NCI-H1092 treated with DMSO at 0.1 percent for 48 hours (cell line): ENCODE results near the gene ZNF609.
"Not testable (repeated sequence)": the region's sequence is repeated elsewhere in the genome, so short reads cannot be mapped to it uniquely, and the experiment has no call there.

Source experiments
- DNase-seq: peaks from one replicate; lab custom pipeline; 2025; lab: John Stamatoyannopoulos, UW

Gene ZNF609

DNA sequence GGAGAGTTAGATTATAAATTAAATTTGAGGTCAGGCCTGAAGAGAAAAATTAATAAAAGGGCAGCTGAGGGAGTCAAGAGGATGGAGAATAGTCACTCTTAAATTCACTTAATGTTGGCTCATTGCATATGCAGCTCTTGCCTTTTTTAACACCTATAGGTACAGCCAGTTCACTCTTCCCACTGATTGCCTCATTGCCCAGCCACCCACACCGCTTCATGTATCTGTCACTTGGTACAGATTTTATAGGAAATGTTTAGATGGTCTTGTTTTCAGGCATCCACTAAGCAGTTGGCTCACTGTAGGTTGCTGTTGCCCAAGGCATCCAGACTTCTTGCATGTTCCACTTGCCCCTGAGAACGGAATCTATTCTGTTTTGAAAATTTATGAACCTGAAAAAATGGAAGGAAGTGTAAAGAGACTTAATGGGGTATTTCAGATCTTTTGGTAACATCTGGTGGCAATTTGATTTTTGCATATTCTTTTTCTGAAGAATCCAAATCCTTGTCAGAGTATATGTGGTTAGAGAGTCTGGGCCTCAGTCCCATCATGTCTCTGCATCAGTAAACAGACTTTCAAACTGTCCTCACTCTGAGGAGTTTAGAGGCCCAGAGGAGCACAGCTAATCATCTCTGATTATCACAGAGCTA is 163.1 kb downstream of the ZNF609 start:
- DNase-seq = no peak

DNA sequence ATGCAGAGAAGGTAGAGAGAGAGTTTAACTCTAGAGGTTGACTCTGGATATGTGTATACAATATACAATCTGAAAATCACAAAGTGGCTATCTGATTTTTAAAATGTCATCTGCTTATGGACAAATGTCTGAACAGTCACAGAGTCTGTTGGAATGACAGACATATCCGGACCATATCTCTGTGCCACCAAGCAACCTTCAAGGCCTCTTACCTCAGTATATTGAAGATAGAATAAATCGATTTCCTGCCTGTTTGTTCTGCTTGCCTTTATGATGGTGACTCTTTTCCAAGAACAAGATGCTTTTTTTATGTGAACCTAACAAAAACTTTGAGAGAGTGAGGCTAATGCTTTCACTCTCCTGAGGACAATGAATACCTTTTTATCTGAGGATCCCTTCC is 163.9 kb downstream of the ZNF609 start:
- no peak for DNase-seq

GRCh38 chr15:64629063-64629462 is 168.7 kb downstream of the ZNF609 start:
- DNase-seq = no peak

DNA sequence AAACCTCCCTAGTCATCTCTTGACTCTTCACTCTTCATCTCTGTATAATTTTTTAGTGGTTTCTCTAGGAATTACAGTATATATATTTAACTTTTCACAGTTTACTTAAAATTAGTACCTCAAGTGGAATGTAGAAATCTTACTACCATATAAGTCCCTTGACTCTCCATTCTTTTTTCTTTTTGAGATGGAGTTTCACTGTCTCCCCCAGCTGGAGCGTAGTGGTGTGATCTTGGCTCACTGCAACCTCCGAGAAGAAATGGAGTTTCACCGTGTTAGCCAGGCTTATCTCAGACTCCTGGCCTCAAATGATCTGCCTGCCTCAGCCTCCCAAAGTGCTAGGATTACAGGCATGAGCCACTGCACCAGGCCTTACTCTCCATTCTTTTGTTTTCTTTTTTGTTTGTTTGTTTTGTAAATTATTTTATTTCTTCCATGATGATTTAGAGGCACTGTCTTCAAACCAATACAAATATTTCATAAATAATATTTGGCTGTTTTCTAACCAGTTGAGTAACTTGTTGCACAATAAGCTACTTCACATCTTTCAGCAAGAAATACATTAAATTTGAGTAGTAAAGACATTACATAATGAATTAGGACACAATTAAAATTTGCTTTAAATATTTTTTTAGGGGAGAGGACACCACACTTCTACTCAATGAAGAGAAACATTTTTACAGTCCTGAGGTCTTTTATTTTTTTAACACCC is 170.2 kb downstream of the ZNF609 start:
- DNase-seq = no peak

DNA sequence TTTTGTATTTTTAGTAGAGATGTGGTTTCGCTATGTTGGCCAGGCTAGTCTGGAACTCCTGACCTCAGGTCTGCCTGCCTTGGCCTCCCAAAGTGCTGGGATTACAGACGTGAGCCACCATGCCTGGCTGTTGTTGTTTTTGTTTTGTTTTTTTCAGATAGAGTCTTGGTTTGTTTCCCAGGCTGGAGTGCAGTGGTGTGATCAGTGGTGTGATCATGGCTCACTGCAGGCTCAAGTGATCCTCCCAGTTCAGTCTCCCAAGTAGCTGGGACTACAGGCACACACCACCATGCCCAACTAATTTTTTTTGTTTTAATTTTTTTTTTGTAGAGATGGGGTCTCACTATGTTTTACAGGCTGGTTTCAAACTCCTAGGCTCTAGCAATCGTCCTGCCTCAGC is 172.3 kb downstream of the ZNF609 start:
- DNase-seq = not testable (repeated sequence)

GRCh38 chr15:64633332-64633731 is 173.0 kb downstream of the ZNF609 start:
- DNase-seq = no peak

DNA sequence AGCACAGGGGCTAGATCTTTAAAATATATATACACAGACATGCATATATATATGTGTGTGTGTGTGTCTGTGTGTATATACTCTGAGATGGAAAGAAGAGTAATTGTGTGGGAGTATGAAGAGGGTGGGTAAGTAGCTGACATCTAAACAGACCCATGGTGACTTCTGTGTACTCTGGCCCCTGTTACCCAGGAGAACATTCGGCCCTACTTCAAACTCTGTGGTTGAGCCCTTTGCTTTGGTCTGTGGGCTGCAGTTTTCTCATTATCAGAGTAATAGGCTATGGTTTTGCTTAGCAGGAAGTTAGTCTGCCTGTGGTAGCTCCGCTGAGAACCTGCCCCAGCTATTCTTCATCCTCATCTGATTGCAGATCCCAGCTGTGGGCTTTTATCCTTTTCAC is 173.6 kb downstream of the ZNF609 start:
- no peak for DNase-seq

DNA sequence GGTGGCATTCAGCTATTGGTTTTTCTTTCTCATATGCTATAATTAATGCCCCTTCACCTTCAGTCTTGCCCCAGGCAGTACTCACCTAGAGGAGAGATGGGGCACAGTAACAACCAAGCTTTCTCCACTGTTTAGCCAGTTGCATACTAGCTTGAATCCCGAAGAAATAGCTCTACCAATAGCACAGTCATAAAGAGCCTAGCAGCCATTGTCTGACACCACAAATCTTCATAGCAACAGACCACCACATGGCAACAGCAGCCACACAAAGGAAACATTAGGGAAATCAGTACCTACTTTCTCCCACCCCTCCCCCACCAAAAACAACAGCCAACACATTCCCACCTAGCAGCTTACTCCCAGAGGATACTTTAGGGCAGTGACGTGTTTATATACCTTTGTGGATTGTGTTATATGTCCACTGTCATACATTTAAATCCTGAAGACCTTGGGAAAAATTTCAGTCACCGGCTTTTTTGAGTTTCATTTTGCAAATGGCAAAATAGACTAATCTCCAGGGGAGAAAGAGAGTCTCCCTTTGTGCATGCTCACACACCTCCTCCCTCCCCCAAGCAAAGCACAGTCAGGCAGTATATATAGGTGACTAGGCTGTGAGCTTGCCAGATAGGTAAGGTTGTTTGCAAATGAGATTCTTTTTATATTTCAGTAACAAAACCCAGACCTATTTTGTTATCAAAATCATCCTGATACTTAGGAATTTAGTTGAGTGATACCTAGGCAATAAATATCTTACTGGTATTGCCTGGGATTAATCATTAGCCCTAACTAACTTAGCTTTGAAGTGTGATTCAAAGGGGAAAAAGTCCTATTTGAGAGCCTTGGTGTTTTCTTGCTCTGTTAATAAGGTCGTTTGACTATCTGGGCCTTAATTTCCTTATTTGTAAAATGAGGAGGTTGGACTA is 174.5 kb downstream of the ZNF609 start:
- peak; percentile 39 for DNase-seq

- DNase-seq = peak; percentile 63
Observed at GRCh38 chr15:64635499-64636495, 175.4 kb downstream of the ZNF609 start.

- no peak for DNase-seq
Observed at GRCh38 chr15:64636556-64636955, 176.2 kb downstream of the ZNF609 start.

- no peak for DNase-seq
Observed at GRCh38 chr15:64637412-64637811, 177.0 kb downstream of the ZNF609 start.

DNA sequence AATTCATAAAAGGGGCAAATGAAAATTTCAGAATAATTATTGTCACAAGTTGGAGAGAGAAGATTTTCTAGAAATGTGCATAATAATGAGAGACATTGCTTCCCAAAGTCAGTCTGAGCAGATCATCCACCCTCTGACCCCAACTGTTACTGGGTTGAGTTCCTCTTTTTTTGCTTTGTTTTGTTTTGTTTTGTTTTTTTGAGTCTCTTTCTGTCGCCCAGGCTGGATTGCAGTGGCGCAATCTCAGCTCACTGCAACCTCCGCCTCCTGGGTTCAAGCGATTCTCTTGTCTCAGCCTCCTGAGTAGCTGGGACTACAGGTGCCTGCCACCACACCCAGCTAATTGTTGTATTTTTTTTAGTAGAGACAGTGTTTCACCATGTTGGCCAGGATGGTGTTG is 179.4 kb downstream of the ZNF609 start:
- not testable (repeated sequence) for DNase-seq

GRCh38 chr15:64640146-64640871 is 179.9 kb downstream of the ZNF609 start:
- no peak for DNase-seq

- DNase-seq = no peak
Observed at GRCh38 chr15:64642875-64643274, 182.5 kb downstream of the ZNF609 start.

GRCh38 chr15:64643685-64644084 is 183.3 kb downstream of the ZNF609 start:
- DNase-seq = no peak

DNA sequence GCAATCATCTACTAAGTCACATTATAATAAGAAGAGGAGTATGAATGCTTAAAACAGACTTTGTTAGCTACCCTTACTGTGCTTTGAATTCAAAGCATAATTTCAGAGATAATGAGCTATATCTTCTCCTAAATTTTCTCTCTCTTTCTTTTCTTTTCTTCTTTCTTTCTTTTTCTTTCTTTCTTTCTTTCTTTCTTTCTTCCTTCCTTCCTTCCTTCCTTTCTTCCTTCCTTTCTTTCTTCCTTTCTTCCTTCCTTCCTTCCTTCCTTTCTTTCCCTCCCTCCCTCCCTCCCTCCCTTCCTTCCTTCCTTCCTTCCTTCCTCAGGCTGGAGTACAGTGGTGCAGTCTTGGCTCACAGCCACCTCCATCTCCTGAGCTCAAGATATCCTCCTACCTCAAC is 184.4 kb downstream of the ZNF609 start:
- DNase-seq = not testable (repeated sequence)

DNA sequence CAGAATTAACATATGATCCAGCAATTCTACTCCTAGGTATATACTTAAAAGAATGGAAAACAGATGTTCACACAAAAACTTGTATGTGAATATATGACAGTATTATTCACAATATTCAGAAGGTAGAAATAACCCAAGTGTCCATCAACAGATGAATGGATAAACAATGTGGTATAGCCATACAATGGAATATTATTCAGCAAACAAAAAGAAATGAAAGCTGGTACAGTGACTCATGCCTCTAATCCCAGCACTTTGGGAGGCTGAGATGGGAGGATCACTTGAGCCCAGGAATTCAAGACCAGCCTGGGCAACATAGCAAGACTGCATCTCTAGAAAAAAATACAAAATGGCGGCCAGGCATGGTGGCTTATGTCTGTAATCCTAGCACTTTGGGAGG is 185.6 kb downstream of the ZNF609 start:
- DNase-seq = no peak

DNA sequence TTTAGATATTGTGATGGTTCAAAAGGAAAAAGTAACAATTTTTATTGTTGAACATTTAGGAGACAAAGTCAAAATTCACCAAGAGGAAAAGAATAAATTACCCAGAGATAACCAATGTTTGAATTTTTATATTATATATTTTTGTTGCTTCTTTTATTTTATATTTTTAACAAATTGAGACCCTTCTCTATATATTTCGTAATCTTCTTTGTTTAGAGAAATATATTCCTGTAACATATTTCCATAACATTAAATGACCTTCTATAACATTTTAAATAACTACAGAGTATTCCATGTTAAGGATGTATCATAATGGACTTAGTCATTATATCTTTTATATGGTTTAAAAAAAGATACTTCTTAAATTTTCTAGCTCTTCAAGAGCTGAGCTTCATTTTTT is 187.0 kb downstream of the ZNF609 start:
- no peak for DNase-seq

GRCh38 chr15:64650552-64650951 is 190.2 kb downstream of the ZNF609 start:
- no peak for DNase-seq

DNA sequence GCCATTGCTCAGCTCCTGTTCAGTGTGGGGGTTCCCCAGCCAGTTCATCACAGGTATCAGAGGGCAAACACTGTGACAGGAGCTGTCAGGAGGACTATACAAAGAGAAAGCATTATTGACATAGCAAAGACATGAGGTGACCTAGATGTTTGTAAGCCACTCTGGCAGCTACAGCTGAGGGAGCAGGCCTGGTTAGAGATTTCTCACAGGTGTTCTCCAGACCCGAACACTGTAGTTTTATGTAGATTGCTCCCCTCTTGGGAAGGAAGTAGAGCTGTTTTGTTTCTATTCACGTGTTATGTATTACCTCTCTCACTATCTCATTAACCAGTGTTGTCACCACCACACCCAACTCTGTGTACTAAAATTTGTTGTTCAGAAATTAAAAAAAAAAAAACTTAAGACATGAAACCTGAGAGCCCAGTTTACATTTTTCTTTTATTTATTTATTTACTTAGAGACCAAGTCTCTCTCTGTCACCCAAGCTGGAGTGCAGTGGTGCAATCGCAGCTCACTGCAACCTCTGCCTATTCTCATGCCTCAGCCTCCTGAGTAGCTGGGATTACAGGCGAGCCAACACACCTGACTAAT is 191.3 kb downstream of the ZNF609 start:
- peak; percentile 16 for DNase-seq
